Measurements from ENCODE around the gene SLC10A4. TPM values are rescaled to one million over a fixed set of nuclear protein-coding genes. Genes with fewer than 3 reads are reported as not detected.

The SLC10A4 gene
- total and polyA plus RNA-seq, 2 experiments from 2014 or later: 2.3 to 4.3 TPM

- no peak overlapping the region for H3K27ac ChIP-seq (ENCODE audit: low read depth)
- H3K4me3 ChIP-seq: no peak overlapping the region
- no peaks in the 10 kb centered on the region for H3K9me2 ChIP-seq (ENCODE audit: insufficient read depth)
- Mint-ChIP-seq H3K27ac (0 out of 2 replicates have a peak overlapping the region, but pooled peaks have one; percentile 37), H3K27me3 (ENCODE audit: insufficient read depth, low read depth, poor library complexity) (no peaks in the 10 kb centered on the region), H3K36me3 (ENCODE audit: low read depth) (peaks cover 13% of the 10 kb centered on the region; the same call in 2 of the 3 replicates), H3K9me3 (no peaks in the 10 kb centered on the region), H3K4me3 (no peak overlapping the region), H3K4me1 (peaks cover 23% of the 10 kb centered on the region)
- H3K36me3 ChIP-seq (ENCODE audit: insufficient read depth): no peaks in the 10 kb centered on the region
- no peaks in the 10 kb centered on the region for H3K79me2 ChIP-seq (replicated peaks; ENCODE audit: insufficient read depth)
- DNase-seq (ENCODE audit: low spot score): no peak
- ATAC-seq: no peak
- H3K4me1 ChIP-seq (ENCODE audit: insufficient read depth): peaks cover 19% of the 10 kb centered on the region
- no peaks in the 10 kb centered on the region for H3F3A ChIP-seq (replicated peaks; ENCODE audit: low read depth)
- H4K20me1 ChIP-seq (replicated peaks; ENCODE audit: insufficient read depth): no peaks in the 10 kb centered on the region
- peak overlapping the region; percentile 6; the same call in 1 of the 2 replicates for H3K4me2 ChIP-seq
- no peak overlapping the region for H2AFZ ChIP-seq
- no peaks in the 10 kb centered on the region for H3K27me3 ChIP-seq (ENCODE audit: insufficient read depth)
- no peak for TF ChIP-seq ZNF114 (CRISPR knock-in tag; IDR thresholded peaks at IDR 0.05)
- no peak for TF ChIP-seq EZH2 (IDR thresholded peaks at IDR 0.05; ENCODE audit: low read depth, unreplicated experiment)
- TF ChIP-seq NANOG (IDR thresholded peaks at IDR 0.05; ENCODE audit: borderline replicate concordance): no peak
- no peak for TF ChIP-seq ETS1 (IDR thresholded peaks at IDR 0.05)
- TF ChIP-seq STAT1 (IDR thresholded peaks at IDR 0.05; ENCODE audit: unreplicated experiment): no peak
- TF ChIP-seq REST (IDR thresholded peaks at IDR 0.05; ENCODE audit: unreplicated experiment): no peak
- no peak for TF ChIP-seq EZH2phosphoT487 (IDR thresholded peaks at IDR 0.05; ENCODE audit: unreplicated experiment)
These were observed 20.3 kb downstream of the SLC10A4 start for GRCh38 chr4:48503233-48504025.

GRCh38 chr4:48504026-48504330, 20.8 kb downstream of the SLC10A4 start:
- no peaks in the 10 kb centered on the region for H3K27me3 Mint-ChIP-seq (ENCODE audit: insufficient read depth, low read depth, poor library complexity)
- H3K4me1 Mint-ChIP-seq: peaks cover 18% of the 10 kb centered on the region
- no peak overlapping the region for H3K27ac ChIP-seq (ENCODE audit: low read depth)
- no peaks in the 10 kb centered on the region for H3K9me2 ChIP-seq (ENCODE audit: insufficient read depth)
- DNase-seq (ENCODE audit: low spot score) (no peak), ATAC-seq (no peak)
- 0 out of 2 replicates have a peak overlapping the region, but pooled peaks have one; percentile 37 for H3K27ac Mint-ChIP-seq
- no peaks in the 10 kb centered on the region for H3K79me2 ChIP-seq (replicated peaks; ENCODE audit: insufficient read depth)
- H3K27me3 ChIP-seq (ENCODE audit: insufficient read depth): no peaks in the 10 kb centered on the region
- no peak overlapping the region for H2AFZ ChIP-seq
- peak overlapping the region; percentile 6; the same call in 1 of the 2 replicates for H3K4me2 ChIP-seq
- H3K36me3 ChIP-seq (ENCODE audit: insufficient read depth): no peaks in the 10 kb centered on the region
- H4K20me1 ChIP-seq (replicated peaks; ENCODE audit: insufficient read depth): no peaks in the 10 kb centered on the region
- no peaks in the 10 kb centered on the region for H3K9me3 Mint-ChIP-seq
- H3K4me3 Mint-ChIP-seq: no peak overlapping the region
- peaks cover 13% of the 10 kb centered on the region; the same call in 2 of the 3 replicates for H3K36me3 Mint-ChIP-seq (ENCODE audit: low read depth)
- no peaks in the 10 kb centered on the region for H3F3A ChIP-seq (replicated peaks; ENCODE audit: low read depth)
- H3K4me3 ChIP-seq: no peak overlapping the region
- H3K4me1 ChIP-seq (ENCODE audit: insufficient read depth): peaks cover 19% of the 10 kb centered on the region
- TF ChIP-seq EZH2phosphoT487 (IDR thresholded peaks at IDR 0.05; ENCODE audit: unreplicated experiment) (no peak), POLR2AphosphoS5 (IDR thresholded peaks at IDR 0.05; ENCODE audit: low read depth) (no peak), JUNB (IDR thresholded peaks at IDR 0.05; ENCODE audit: unreplicated experiment) (no peak), ZNF462 (CRISPR knock-in tag; IDR thresholded peaks at IDR 0.05) (no peak), NANOG (IDR thresholded peaks at IDR 0.05; ENCODE audit: borderline replicate concordance) (no peak)

All from GM23338 (cell line).